IMR-90 (cell line): Measurements from ENCODE around the gene ETV6. TPM values are rescaled to one million over a fixed set of nuclear protein-coding genes. Genes with fewer than 3 reads are reported as not detected.

Source experiments
- ATAC-seq: fragments of 200-7000 bp; cut with Tn5 transposase; 2 replicates; pipeline ENCODE4 v1.9.1; 2020; ENCODE audit warnings: low read depth, mild to moderate bottlenecking, moderate library complexity
- BruUV-seq: library from RNA; stranded (reverse); fragments of 400-500 nt; replicated peaks from 2 replicates; lab custom pipeline; 2021; lab: Mats Ljungman, UMichigan
- CTCF ChIA-PET: fragments of 300-600 bp; formaldehyde crosslinking; extraction: SDS; loops from one replicate; lab custom pipeline; 2021; ENCODE audit warnings: antibody characterized with exemption; lab: Yijun Ruan, JAX
- POLR2A ChIA-PET: fragments of 300-600 bp; sonication (Branson Sonifier 250); formaldehyde crosslinking; loops from one replicate; lab custom pipeline; 2022; ENCODE audit warnings: antibody characterized with exemption; ENCODE audit not compliant: unreplicated experiment; lab: Charles Lee
- DNase-seq: peaks from one replicate; pipeline ENCODE4 v3.0.0; 2013
- H2AFZ ChIP-seq: replicated peaks from 2 replicates; pipeline ENCODE3; 2013; ENCODE audit warnings: low read length, mild to moderate bottlenecking; ENCODE audit not compliant: poor library complexity
- H2AK5ac ChIP-seq: 2 replicates; pipeline ENCODE4 v1.6.1; 2013; ENCODE audit warnings: low read depth, low read length, inconsistent platforms
- H2AK9ac ChIP-seq: replicated peaks from 2 replicates; pipeline ENCODE3; 2013; ENCODE audit warnings: mild to moderate bottlenecking, low read depth, low read length, moderate library complexity; ENCODE audit not compliant: poor library complexity
- H2BK120ac ChIP-seq: 2 replicates; pipeline ENCODE4 v1.6.1; 2013; ENCODE audit warnings: low read depth, low read length, inconsistent platforms
- H2BK15ac ChIP-seq: 3 replicates; pipeline ENCODE4 v1.6.1; 2013; ENCODE audit warnings: low read depth, low read length, inconsistent platforms
- H2BK20ac ChIP-seq: 2 replicates; pipeline ENCODE4 v1.6.1; 2013; ENCODE audit warnings: low read depth, mild to moderate bottlenecking, inconsistent platforms, low read length, moderate library complexity
- H2BK5ac ChIP-seq: 2 replicates; pipeline ENCODE4 v1.6.1; 2013; ENCODE audit warnings: mild to moderate bottlenecking, low read depth, low read length, inconsistent platforms; ENCODE audit not compliant: poor library complexity, severe bottlenecking
- H3K14ac ChIP-seq: replicated peaks from 2 replicates; pipeline ENCODE4 v1.6.1; 2013; ENCODE audit warnings: low read depth, low read length, inconsistent platforms
- H3K18ac ChIP-seq: 2 replicates; pipeline ENCODE4 v1.6.1; 2013; ENCODE audit warnings: low read depth, low read length, control low read depth
- H3K23ac ChIP-seq: 2 replicates; pipeline ENCODE4 v1.6.1; 2013; ENCODE audit warnings: low read depth, low read length, inconsistent platforms
- H3K27ac ChIP-seq: 2 replicates; pipeline ENCODE4 v1.5.1; 2013; ENCODE audit warnings: mild to moderate bottlenecking, control low read depth, low read length; ENCODE audit not compliant: insufficient read depth
- H3K27me3 ChIP-seq: 2 replicates; pipeline ENCODE4 v1.6.1; 2013; ENCODE audit warnings: low read length; ENCODE audit not compliant: control insufficient read depth, insufficient read depth
- H3K36me3 ChIP-seq: 2 replicates; pipeline ENCODE4 v1.6.1; 2013; ENCODE audit warnings: low read length, mixed read lengths; ENCODE audit not compliant: control insufficient read depth, insufficient read depth
- H3K4ac ChIP-seq: 2 replicates; pipeline ENCODE4 v1.6.1; 2013; ENCODE audit warnings: low read depth, low read length, inconsistent platforms
- H3K4me1 ChIP-seq: 2 replicates; pipeline ENCODE4 v1.6.1; 2013; ENCODE audit warnings: low read length, mixed read lengths; ENCODE audit not compliant: control insufficient read depth, insufficient read depth
- H3K4me2 ChIP-seq: 2 replicates; pipeline ENCODE4 v1.6.1; 2013; ENCODE audit warnings: low read depth, mild to moderate bottlenecking, control low read depth, low read length, moderate library complexity
- H3K4me3 ChIP-seq: 2 replicates; pipeline ENCODE4 v1.5.1; 2013; ENCODE audit warnings: low read depth, mild to moderate bottlenecking, control low read depth, low read length, moderate library complexity; ENCODE audit not compliant: insufficient read depth
- H3K56ac ChIP-seq: 2 replicates; pipeline ENCODE4 v1.6.1; 2013; ENCODE audit warnings: low read length, inconsistent platforms; ENCODE audit not compliant: insufficient read depth; ENCODE audit errors: extremely low read depth
- H3K79me1 ChIP-seq, 2 experiments: 2 replicates each; pipeline ENCODE4 v1.6.1; 2013; ENCODE audit warnings: low read length in 2 of 2, inconsistent platforms in 1 of 2, low read depth in 1 of 2
- H3K9ac ChIP-seq: 2 replicates; pipeline ENCODE4 v1.6.1; 2013; ENCODE audit warnings: low read depth, low read length, control low read depth
- H3K9me1 ChIP-seq: 2 replicates; pipeline ENCODE4 v1.6.1; 2013; ENCODE audit warnings: low read length, inconsistent platforms; ENCODE audit not compliant: insufficient read depth
- H3K9me3 ChIP-seq: 2 replicates; pipeline ENCODE4 v1.6.1; 2013; ENCODE audit warnings: low read length; ENCODE audit not compliant: control insufficient read depth, insufficient read depth
- H4K20me1 ChIP-seq: 2 replicates; pipeline ENCODE4 v1.6.1; 2013; ENCODE audit warnings: low read length, inconsistent platforms; ENCODE audit not compliant: insufficient read depth
- H4K5ac ChIP-seq: 2 replicates; pipeline ENCODE4 v1.6.1; 2013; ENCODE audit warnings: mild to moderate bottlenecking, low read depth, low read length, control low read depth
- H4K8ac ChIP-seq, 2 experiments: 2 replicates each; pipeline ENCODE4 v1.6.1; 2013; ENCODE audit warnings: low read depth in 2 of 2, low read length in 2 of 2, control low read depth in 1 of 2, inconsistent platforms in 1 of 2
- H4K91ac ChIP-seq: 2 replicates; pipeline ENCODE4 v1.6.1; 2013; ENCODE audit warnings: low read depth, low read length, inconsistent platforms; ENCODE audit not compliant: insufficient read depth
- BHLHE40 ChIP-seq: fragments of 150-350 bp; IDR thresholded peaks from 2 replicates; pipeline ENCODE4 v1.6.1; 2016; ENCODE audit warnings: mild to moderate bottlenecking, low read depth, low read length
- CEBPB ChIP-seq: IDR thresholded peaks from 2 replicates; pipeline ENCODE4 v1.6.1; 2012; ENCODE audit warnings: low read depth, low read length, improper control_type of control experiment
- CHD1 ChIP-seq: IDR thresholded peaks from 2 replicates; pipeline ENCODE4 v1.6.1; 2012; ENCODE audit warnings: low read depth, low read length, improper control_type of control experiment
- CTCF ChIP-seq: conservative IDR thresholded peaks from 2 replicates; pipeline ENCODE4 v1.5.1; 2012; ENCODE audit warnings: mild to moderate bottlenecking, low read depth, low read length, improper control_type of control experiment
- ELK1 ChIP-seq: fragments of 150-350 bp; IDR thresholded peaks from 2 replicates; pipeline ENCODE4 v1.6.1; 2016; ENCODE audit warnings: low read depth, mild to moderate bottlenecking, low read length, moderate library complexity, borderline replicate concordance
- FOS ChIP-seq: fragments of 150-350 bp; IDR thresholded peaks from 2 replicates; pipeline ENCODE4 v1.6.1; 2016; ENCODE audit warnings: low read depth, low read length
- MAFK ChIP-seq: IDR thresholded peaks from 2 replicates; pipeline ENCODE4 v1.6.1; 2012; ENCODE audit warnings: low read depth, low read length, improper control_type of control experiment
- MAZ ChIP-seq: IDR thresholded peaks from 2 replicates; pipeline ENCODE4 v1.6.1; 2012; ENCODE audit warnings: low read depth, mild to moderate bottlenecking, low read length, improper control_type of control experiment, moderate library complexity, borderline replicate concordance
- MXI1 ChIP-seq: IDR thresholded peaks from 2 replicates; pipeline ENCODE4 v1.6.1; 2012; ENCODE audit warnings: low read depth, mild to moderate bottlenecking, low read length, moderate library complexity, borderline replicate concordance
- NFE2L2 ChIP-seq: fragments of 150-350 bp; IDR thresholded peaks from 2 replicates; pipeline ENCODE4 v1.6.1; 2016; ENCODE audit warnings: low read depth, mild to moderate bottlenecking, low read length
- POLR2A ChIP-seq: IDR thresholded peaks from 2 replicates; pipeline ENCODE4 v1.6.1; 2012; ENCODE audit warnings: mild to moderate bottlenecking, low read depth, low read length
- RAD21 ChIP-seq: IDR thresholded peaks from 2 replicates; pipeline ENCODE4 v1.6.1; 2012; ENCODE audit warnings: low read length, improper control_type of control experiment
- RCOR1 ChIP-seq: IDR thresholded peaks from 2 replicates; pipeline ENCODE4 v1.6.1; 2012; ENCODE audit warnings: mild to moderate bottlenecking, low read length, improper control_type of control experiment; ENCODE audit not compliant: insufficient replicate concordance
- RFX5 ChIP-seq: IDR thresholded peaks from 2 replicates; pipeline ENCODE4 v1.8.0; 2012; ENCODE audit warnings: low read depth, mild to moderate bottlenecking, low read length, moderate library complexity
- SMC3 ChIP-seq: fragments of 150-350 bp; IDR thresholded peaks from 2 replicates; pipeline ENCODE4 v1.6.1; 2016; ENCODE audit warnings: low read depth, mild to moderate bottlenecking, antibody characterized with exemption, low read length, moderate library complexity
- USF2 ChIP-seq: fragments of 150-350 bp; IDR thresholded peaks from 2 replicates; pipeline ENCODE4 v1.6.1; 2017; ENCODE audit warnings: mild to moderate bottlenecking, antibody characterized with exemption, low read length, low read depth
- WGBS, 2 experiments: methylation state at CpG; one replicate each; pipeline versions ENCODE4 v1.1.5 to v1.1.7; 2013; ENCODE audit warnings: missing lambda C conversion rate in 2 of 2; ENCODE audit not compliant: insufficient read length in 1 of 2; ENCODE audit errors: extremely low coverage in 2 of 2; 5-methylcytosine and 5-hydroxymethylcytosine counted together
- dilution Hi-C: fragments of 300-500 bp; cut with HindIII; formaldehyde crosslinking; loops from one replicate; pipeline ENCODE4 v1.14.3; 2018; ENCODE audit warnings: low sequenced_read_pairs; ENCODE audit not compliant: unreplicated experiment
- in situ Hi-C: fragments of 300-500 bp; cut with MboI; formaldehyde crosslinking; loops from 3 replicates; pipeline ENCODE4 v1.14.3; 2019; ENCODE audit warnings: low sequenced_read_pairs, inconsistent platforms, mixed read lengths
- intact Hi-C: fragments of 100-400 bp; cut with micrococcal nuclease; formaldehyde crosslinking; loops from 2 replicates; pipeline ENCODE4 v1.10.0; 2022
- polyA plus RNA-seq, 3 experiments: library from polyadenylated mRNA; depleted of rRNA; stranded (reverse); fragments of >200 nt; gene quantifications; 2 replicates each; pipeline ENCODE4 v1.2.3, GENCODE V29; 2012; ENCODE audit warnings: low replicate concordance in 1 of 3
- total RNA-seq: library from RNA; depleted of rRNA; stranded (reverse); fragments of >200 nt; gene quantifications from 2 replicates; pipeline ENCODE4 v1.2.3, GENCODE V29; 2012

The ETV6 gene
- total and polyA plus RNA-seq, 2 of the 4 experiments (the other 2 are of a cell fraction) = 8.4 to 9.9 TPM

- no TSS peak for BruUV-seq
- ATAC-seq = no peak
- H3K36me3 ChIP-seq = no peaks in the 10 kb centered on the region
- no peak overlapping the region for H3K56ac ChIP-seq
- intact Hi-C loops (no loop called here), dilution Hi-C loops (no loop called here), in situ Hi-C loops (no loop called here)
- no CpG with 5 or more reads among the region's 1 CpG for WGBS, 2 experiments
- no peak overlapping the region for H2AK9ac ChIP-seq
- H3K4me3 ChIP-seq = no peak overlapping the region
- no peak overlapping the region for H2BK120ac ChIP-seq
- no peak overlapping the region for H2BK5ac ChIP-seq
- H3K4me1 ChIP-seq = no peaks in the 10 kb centered on the region
- H3K4ac ChIP-seq = no peak overlapping the region
- H4K91ac ChIP-seq = no peak overlapping the region
- H2BK15ac ChIP-seq = no peak overlapping the region
- TF ChIP-seq POLR2A (no peak), USF2 (no peak), SMC3 (no peak), CTCF (no peak), NFE2L2 (no peak), MAZ (no peak), FOS (no peak), CHD1 (no peak), RFX5 (no peak), CEBPB (no peak), BHLHE40 (no peak), ELK1 (no peak), RCOR1 (no peak), MXI1 (no peak), RAD21 (no peak), MAFK (no peak)
- ChIA-PET POLR2A (no interaction called here), CTCF (interaction anchor here (0.5 kb wide), 1 partner anchor 332 kb away, joined by 5 read pairs; no protein-coding TSS in a partner anchor)
- H3K18ac ChIP-seq = no peak overlapping the region
- peaks cover 20% of the 10 kb centered on the region for H3K27me3 ChIP-seq
- no peaks in the 10 kb centered on the region for H3K9me1 ChIP-seq
- no peaks in the 10 kb centered on the region for H3K79me1 ChIP-seq
- no peak overlapping the region for H3K27ac ChIP-seq
- H3K14ac ChIP-seq = no peak overlapping the region
- H4K20me1 ChIP-seq = no peaks in the 10 kb centered on the region
- H2AK5ac ChIP-seq = no peak overlapping the region
- no peak overlapping the region for H2AFZ ChIP-seq
- no peak overlapping the region for H4K5ac ChIP-seq
- DNase-seq = no peak
- H4K8ac ChIP-seq = no peak overlapping the region
- no peak overlapping the region for H3K4me2 ChIP-seq
- H3K9ac ChIP-seq = no peak overlapping the region
- no peaks in the 10 kb centered on the region for H3K9me3 ChIP-seq
- H3K23ac ChIP-seq = no peak overlapping the region
- H2BK20ac ChIP-seq = no peak overlapping the region
These were observed 267.3 kb downstream of the ETV6 start for GRCh38 chr12:11916771-11917170.
